ENCODE measurements around the gene CCND1.

Gene CCND1

DNA sequence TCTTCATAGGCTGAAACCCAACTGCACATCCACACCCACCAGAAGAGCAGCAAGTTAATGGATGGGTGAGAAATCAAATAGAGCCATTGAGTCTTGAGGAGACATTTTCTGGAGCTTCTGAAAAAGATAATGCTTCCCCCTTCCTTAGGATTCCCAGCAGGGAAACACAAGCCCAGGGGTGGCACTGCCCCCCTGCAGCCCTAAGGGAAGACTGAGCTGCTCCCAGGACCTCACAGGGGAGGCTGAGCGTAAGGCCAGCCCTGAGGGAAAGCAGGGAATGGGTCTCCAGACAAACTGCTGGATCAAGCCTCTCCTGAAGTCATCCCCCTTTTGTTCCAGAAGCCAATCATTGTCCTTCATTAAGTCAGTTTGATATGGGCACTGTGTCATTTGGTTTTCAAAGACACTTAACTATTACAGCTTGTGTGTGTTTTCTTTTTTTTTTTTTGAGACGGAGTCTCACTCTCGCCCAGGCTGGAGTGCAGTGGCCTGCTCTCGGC lies 19.1 kb downstream of the CCND1 start:
- no peak overlapping the region for H3K4me3 ChIP-seq (ENCODE audit: low read length)
- DNase-seq (ENCODE audit: low read depth, low spot score), result no peak

GRCh38 chr11:69661413-69661715 lies 20.4 kb downstream of the CCND1 start:
- no peak for DNase-seq (ENCODE audit: low read depth, low spot score)
- H3K4me3 ChIP-seq (ENCODE audit: low read length), result no peak overlapping the region

- no peak for DNase-seq (ENCODE audit: low read depth, low spot score)
- no peak overlapping the region for H3K4me3 ChIP-seq (ENCODE audit: low read length)
These were observed 21.2 kb downstream of the CCND1 start for GRCh38 chr11:69662021-69662698.

DNA sequence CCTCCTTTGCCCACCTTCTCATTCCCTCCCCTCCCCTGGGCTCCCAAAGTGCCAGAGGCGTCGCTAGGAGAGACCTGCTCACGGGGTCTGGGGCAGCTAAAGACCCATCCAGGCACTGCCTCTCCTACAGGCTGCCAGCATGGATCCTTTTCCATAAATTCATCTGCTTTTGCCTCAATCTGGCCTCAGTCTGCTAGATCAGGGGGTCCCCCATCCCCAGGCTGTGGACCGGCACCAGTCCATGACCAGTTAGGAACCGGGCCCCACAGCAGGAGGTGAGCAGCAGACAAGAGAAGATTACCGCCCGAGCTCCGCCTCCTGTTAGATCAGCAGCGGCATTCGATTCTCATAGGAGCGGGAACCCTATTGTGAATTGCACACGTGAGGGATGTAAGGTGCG lies 21.9 kb downstream of the CCND1 start:
- H3K4me3 ChIP-seq (ENCODE audit: low read length), result no peak overlapping the region
- DNase-seq (ENCODE audit: low read depth, low spot score), result no peak

DNA sequence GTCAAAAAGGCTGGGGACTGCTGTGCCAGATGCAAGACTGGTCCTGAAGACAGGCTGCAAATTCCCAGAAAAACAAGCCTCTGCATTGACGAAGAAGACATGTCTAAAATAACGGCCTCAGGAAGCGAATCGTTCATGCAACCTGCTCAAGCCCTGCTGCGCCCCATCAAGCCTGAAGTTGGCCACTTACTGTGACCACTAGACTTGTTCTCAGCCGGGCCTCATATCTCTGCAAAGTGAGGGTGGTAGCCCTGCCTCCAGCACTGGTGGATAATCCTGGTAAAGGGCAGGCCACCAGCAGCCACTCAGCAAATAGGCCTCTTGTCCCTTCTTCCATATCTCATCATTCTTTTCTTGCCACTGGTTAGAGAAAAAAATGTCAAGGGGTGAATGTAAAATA lies 22.4 kb downstream of the CCND1 start:
- no peak for DNase-seq (ENCODE audit: low read depth, low spot score)
- no peak overlapping the region for H3K4me3 ChIP-seq (ENCODE audit: low read length)

- H3K4me3 ChIP-seq (ENCODE audit: low read length), result no peak overlapping the region
- no peak for DNase-seq (ENCODE audit: low read depth, low spot score)
These were observed 23.3 kb downstream of the CCND1 start for GRCh38 chr11:69664103-69664775.

DNA sequence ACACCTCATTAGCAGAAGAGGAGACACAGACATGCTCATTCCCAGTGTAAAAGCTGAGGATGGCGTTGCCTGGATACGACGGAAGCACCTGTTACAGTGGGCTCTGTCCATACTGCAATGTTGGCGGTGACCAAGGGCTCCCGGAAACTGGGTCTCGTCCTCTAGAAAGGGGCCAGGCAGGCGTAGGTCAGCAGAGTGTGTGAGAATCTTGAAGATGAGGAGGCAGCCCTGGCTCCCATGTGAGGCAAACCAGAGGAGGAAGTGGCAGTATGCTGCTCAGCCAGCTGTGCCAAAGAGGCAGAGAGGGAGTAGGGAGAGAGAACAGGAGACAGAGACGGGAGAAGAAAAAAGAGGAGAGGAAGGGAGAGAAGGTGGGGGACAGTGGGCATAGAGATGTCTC lies 23.9 kb downstream of the CCND1 start:
- H3K4me3 ChIP-seq (ENCODE audit: low read length), result no peak overlapping the region
- no peak for DNase-seq (ENCODE audit: low read depth, low spot score)

GRCh38 chr11:69665669-69666068 lies 24.7 kb downstream of the CCND1 start:
- no peak for DNase-seq (ENCODE audit: low read depth, low spot score)
- H3K4me3 ChIP-seq (ENCODE audit: low read length), result no peak overlapping the region

GRCh38 chr11:69666261-69666660 lies 25.3 kb downstream of the CCND1 start:
- H3K4me3 ChIP-seq (ENCODE audit: low read length), result no peak overlapping the region
- no peak for DNase-seq (ENCODE audit: low read depth, low spot score)

DNA sequence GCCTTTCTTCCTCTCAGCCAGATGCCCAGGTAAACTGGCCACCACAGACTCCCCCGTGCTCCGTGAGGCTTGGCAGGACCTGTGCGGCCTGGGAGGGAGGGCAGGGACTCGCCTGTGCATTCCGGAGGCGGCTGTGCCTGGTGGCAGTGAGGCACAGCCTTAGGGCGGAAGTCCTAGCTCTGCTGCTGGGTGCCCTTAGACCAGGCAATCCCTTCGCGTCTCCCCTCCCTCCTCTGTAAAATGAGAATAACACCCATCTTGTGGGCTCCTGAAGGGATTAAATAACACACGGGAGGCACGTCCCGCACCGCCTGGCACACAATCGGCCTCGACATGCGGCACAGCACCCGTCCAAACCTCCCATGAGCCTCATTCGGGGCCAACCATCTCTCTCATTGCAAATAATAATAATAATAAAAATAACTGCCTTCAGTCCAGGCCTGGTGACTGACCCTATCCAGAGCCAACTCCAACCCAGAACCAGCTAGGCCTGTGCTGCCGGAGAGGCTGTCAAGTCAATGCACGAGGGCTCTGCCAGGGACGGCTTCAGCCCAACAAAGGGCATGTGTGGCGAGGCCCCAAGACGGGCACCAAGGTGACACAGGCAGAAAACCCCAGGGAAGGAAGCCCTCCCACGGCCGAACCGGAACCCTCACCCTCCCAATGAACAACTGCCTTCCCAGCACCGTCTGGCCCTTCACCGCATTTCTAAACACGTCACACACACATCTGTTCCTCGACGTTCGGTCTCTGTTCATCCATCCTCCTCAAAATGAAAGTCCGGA lies 26.0 kb downstream of the CCND1 start:
- H3K4me3 ChIP-seq (ENCODE audit: low read length), result no peak overlapping the region
- no peak for DNase-seq (ENCODE audit: low read depth, low spot score)

GRCh38 chr11:69667619-69668604 lies 27.0 kb downstream of the CCND1 start:
- H3K4me3 ChIP-seq (ENCODE audit: low read length), result no peak overlapping the region
- no peak for DNase-seq (ENCODE audit: low read depth, low spot score)

DNA sequence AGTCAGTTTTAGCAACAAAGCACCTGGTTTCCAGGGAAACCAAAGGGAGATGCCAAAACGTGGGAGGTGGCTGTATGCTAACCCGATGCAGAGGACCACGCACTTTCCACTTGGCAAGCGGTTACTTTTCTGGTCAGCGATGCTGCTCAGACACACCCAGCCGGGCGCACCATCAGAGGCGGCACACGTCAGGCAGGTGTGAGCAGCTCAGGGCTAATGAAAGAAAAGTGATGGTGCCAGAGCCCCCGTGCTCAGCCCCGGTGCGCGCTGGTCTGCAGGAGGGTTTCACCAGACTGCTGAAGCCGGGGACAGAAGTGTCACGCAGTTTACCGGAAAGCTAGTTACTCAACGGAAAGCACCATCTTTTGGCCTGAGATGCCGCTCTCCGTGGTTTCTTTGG lies 28.5 kb downstream of the CCND1 start:
- no peak for DNase-seq (ENCODE audit: low read depth, low spot score)
- no peak overlapping the region for H3K4me3 ChIP-seq (ENCODE audit: low read length)

DNA sequence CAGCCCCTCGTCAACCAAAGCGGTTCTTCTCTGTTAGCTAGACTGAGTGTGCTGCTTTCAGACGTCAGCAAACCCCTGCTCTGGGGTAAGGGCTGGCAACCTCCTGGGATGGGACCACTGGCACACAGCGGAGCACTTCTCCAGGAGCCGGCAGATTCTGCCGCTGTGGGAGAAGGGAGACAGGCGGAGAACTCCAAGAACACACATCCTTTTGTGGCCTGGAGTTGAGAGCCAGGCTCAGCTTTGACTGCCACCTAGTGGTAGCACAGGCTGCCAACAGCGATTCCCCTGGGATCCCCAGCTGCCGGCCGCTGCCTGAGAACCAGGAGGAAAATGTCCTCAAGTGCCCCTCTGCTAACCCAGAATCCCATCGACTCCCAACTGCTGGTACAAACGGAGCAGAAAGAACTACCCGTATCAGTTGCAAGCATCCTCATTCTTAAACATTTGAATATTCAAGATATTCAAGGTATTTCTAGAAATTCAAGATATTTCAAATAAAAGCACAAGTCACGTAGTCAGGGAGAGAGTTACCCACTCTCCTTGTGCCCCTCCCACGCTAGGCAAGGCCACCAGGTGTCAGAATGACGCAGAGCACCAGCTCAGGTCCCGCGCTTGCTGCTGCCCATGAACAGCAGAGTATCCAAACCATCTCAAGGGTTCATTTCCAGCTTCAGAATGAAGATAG lies 29.3 kb downstream of the CCND1 start:
- peak; percentile 36 for DNase-seq (ENCODE audit: low read depth, low spot score)
- H3K4me3 ChIP-seq (ENCODE audit: low read length), result no peak overlapping the region

DNA sequence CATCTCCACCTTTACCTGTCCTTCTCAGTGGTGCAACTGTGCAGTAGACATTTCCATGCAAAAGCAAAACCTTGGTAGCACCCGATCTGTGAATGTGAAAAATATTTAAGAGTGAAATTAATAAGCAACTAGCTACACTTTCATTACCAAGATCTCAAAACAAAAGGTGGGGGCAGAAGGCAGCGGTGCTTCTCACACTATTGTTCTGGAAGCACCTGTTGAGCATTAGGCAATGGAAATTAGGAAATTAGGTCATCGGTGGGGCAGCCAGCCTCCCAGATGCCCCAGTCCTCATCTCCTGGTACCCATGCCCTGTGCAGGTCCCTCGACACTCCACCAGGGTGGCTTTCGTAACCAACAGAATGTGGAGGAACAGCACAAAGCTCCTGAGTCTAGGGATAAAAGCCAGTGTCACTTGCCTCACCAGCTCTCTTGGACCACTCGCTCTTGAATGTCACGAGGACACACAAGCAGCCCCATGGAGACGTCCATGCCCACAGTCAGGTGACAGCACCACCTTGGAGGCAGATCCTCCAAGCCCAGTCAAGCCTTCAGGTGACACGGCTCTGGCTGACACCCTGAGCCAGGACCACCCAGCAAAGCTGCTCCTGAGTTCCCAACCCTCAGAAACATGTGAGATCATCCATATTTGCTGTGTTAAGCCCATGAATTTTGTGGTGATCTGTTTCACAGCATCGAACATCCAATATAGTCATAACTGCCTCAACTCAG lies 30.9 kb downstream of the CCND1 start:
- H3K4me3 ChIP-seq (ENCODE audit: low read length), result no peak overlapping the region
- DNase-seq (ENCODE audit: low read depth, low spot score), result no peak

- H3K4me3 ChIP-seq (ENCODE audit: low read length), result peak overlapping the region; percentile 96
- no peak for DNase-seq (ENCODE audit: low read depth, low spot score)
These were observed 33.4 kb downstream of the CCND1 start for GRCh38 chr11:69674267-69674885.

DNA sequence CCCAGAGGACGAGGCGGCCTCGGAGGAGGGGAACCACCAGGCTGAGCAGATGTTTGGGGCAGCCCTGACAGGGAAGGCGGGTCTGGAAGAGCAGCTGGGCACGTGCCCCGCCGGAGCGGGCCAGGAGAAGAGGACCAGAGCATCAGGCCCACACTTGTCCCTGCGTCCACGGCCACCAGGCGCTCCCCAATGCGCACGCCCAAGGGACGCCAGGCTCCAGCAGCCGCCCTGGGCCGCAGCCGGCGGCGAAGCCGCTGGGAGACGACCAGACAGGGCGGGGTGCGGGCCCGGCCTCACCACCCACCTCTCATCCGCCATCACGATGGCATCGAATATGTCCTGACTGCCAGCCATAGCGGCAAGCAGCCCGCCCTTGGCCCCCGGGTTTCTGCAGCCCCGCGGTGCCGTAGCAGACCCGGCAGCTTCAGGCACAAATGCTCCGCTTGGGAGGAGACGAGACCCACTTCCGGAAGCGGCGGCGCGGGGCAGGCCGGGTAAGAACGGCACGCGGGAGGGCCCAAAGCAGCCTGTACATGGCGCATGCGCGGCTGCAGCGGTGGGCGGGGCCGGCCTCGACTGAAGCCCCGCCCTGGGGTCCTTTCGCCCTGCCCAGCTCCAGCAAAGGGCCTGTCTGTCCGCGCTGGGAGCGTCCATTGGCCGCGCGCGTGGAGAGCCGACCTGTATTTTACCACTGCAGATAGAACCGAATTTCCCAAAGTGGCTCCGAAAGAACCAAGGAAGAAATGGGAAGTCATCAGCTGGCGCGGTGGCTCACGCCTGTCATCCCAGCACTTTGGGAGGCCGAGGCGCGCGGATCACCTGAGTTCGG lies 34.1 kb downstream of the CCND1 start, which contains the start of gene LTO1:
TSS of gene LTO1 (minus strand) at position 468 of the 829 bp plus-strand sequence. CDS start at position 354, 114 bp downstream.
- H3K4me3 ChIP-seq (ENCODE audit: low read length), result peak within 1 kb of the TSS; percentile 96

DNA sequence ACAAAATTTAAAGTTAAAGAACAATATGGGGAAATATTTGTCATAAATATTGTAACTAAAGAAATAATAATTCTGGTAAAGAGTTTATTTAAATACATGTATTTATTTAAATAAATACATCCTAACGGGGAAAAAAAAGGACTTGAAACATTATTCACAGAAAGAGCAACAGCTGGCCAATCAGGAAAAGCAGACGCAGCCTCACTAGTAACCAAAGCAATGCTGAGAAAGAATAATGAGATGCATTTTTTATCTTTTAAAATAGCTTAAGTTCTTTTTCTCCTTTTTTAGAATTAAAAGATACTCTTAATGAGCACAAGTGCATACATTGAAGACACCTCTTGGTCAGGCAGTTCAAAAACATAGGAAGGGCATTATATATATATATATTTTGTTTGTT lies 36.8 kb downstream of the CCND1 start:
- DNase-seq (ENCODE audit: low read depth, low spot score), result no peak
- no peak overlapping the region for H3K4me3 ChIP-seq (ENCODE audit: low read length)

More for the DNA sequence above, 34.1 kb downstream of the CCND1 start, which contains the start of gene LTO1:
- peak; percentile 77 for DNase-seq (ENCODE audit: low read depth, low spot score)
